ENCODE measurements around the gene DHX16. TPM values are rescaled to one million over a fixed set of nuclear protein-coding genes. Genes with fewer than 3 reads are reported as not detected.

The DHX16 gene
- total and polyA plus RNA-seq, 2 experiments from 2014 or later, result 16.0 to 31.3 TPM

GRCh38 chr6:30721198-30722024 lies 48.6 kb upstream of the DHX16 start (continued):
- TF ChIP-seq ZNF462 (CRISPR knock-in tag; IDR thresholded peaks at IDR 0.05), result no peak

GRCh38 chr6:30720738-30721197 lies 48.0 kb upstream of the DHX16 start:
- Mint-ChIP-seq H3K27me3 (ENCODE audit: insufficient read depth, low read depth, poor library complexity) (peaks cover 55% of the 10 kb centered on the region), H3K27ac (peak overlapping the region; percentile 100), H3K4me3 (peak overlapping the region; percentile 100), H3K4me1 (peaks cover 48% of the 10 kb centered on the region), H3K9me3 (peaks cover 13% of the 10 kb centered on the region; the same call in 2 of the 3 replicates), H3K36me3 (ENCODE audit: low read depth) (peaks cover 61% of the 10 kb centered on the region)
- DNase-seq (ENCODE audit: low spot score) (peak; percentile 77), ATAC-seq (peak; percentile 9)
- peaks cover 31% of the 10 kb centered on the region for H4K20me1 ChIP-seq (replicated peaks; ENCODE audit: insufficient read depth)
- H3K4me2 ChIP-seq, result peak overlapping the region; percentile 94
- no peaks in the 10 kb centered on the region for H3K27me3 ChIP-seq (ENCODE audit: insufficient read depth)
- H3K4me1 ChIP-seq (ENCODE audit: insufficient read depth), result peaks cover 13% of the 10 kb centered on the region
- no peaks in the 10 kb centered on the region for H3K9me2 ChIP-seq (ENCODE audit: insufficient read depth)
- peaks cover 56% of the 10 kb centered on the region for H3K79me2 ChIP-seq (replicated peaks; ENCODE audit: insufficient read depth)
- H3F3A ChIP-seq (replicated peaks; ENCODE audit: low read depth), result peaks cover 49% of the 10 kb centered on the region
- H3K4me3 ChIP-seq, result peak overlapping the region; percentile 94
- H2AFZ ChIP-seq, result no peak overlapping the region
- H3K36me3 ChIP-seq (ENCODE audit: insufficient read depth), result peaks cover 34% of the 10 kb centered on the region
- H3K27ac ChIP-seq (ENCODE audit: low read depth), result peak overlapping the region; percentile 99
- TF ChIP-seq POLR2AphosphoS5 (IDR thresholded peaks at IDR 0.05; ENCODE audit: low read depth) (no peak), ZNF331 (CRISPR knock-in tag; IDR thresholded peaks at IDR 0.05; ENCODE audit: low read depth) (no peak), NANOG (IDR thresholded peaks at IDR 0.05; ENCODE audit: borderline replicate concordance) (no peak), ZNF114 (CRISPR knock-in tag; IDR thresholded peaks at IDR 0.05) (no peak), STAT1 (IDR thresholded peaks at IDR 0.05; ENCODE audit: unreplicated experiment) (no peak), EZH2phosphoT487 (IDR thresholded peaks at IDR 0.05; ENCODE audit: unreplicated experiment) (no peak)
- TF ChIP-seq, protein P1, sequence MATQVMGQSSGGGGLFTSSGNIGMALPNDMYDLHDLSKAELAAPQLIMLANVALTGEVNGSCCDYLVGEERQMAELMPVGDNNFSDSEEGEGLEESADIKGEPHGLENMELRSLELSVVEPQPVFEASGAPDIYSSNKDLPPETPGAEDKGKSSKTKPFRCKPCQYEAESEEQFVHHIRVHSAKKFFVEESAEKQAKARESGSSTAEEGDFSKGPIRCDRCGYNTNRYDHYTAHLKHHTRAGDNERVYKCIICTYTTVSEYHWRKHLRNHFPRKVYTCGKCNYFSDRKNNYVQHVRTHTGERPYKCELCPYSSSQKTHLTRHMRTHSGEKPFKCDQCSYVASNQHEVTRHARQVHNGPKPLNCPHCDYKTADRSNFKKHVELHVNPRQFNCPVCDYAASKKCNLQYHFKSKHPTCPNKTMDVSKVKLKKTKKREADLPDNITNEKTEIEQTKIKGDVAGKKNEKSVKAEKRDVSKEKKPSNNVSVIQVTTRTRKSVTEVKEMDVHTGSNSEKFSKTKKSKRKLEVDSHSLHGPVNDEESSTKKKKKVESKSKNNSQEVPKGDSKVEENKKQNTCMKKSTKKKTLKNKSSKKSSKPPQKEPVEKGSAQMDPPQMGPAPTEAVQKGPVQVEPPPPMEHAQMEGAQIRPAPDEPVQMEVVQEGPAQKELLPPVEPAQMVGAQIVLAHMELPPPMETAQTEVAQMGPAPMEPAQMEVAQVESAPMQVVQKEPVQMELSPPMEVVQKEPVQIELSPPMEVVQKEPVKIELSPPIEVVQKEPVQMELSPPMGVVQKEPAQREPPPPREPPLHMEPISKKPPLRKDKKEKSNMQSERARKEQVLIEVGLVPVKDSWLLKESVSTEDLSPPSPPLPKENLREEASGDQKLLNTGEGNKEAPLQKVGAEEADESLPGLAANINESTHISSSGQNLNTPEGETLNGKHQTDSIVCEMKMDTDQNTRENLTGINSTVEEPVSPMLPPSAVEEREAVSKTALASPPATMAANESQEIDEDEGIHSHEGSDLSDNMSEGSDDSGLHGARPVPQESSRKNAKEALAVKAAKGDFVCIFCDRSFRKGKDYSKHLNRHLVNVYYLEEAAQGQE (IDR thresholded peaks at IDR 0.05; ENCODE audit: unreplicated experiment), result no peak

All from GM23338 (cell line).